ENCODE results near the gene N4BP2L2.

The N4BP2L2 gene

GRCh38 chr13:32427852-32428580, 110.6 kb downstream of the N4BP2L2 start, which contains the start of gene N4BP2L1:
TSS of gene N4BP2L1 (minus strand) at chr13:32428130. CDS start at chr13:32428082, 48 bp downstream.
- Mint-ChIP-seq H3K27me3 (no peaks in the 10 kb centered on the region), H3K36me3 (peaks cover 12% of the 10 kb centered on the region), H3K27ac (peak within 1 kb of the TSS; percentile 96), H3K9me3 (no peaks in the 10 kb centered on the region), H3K4me3 (peak within 1 kb of the TSS; percentile 93), H3K4me1 (peaks cover 42% of the 10 kb centered on the region)

GRCh38 chr13:32426990-32427851, 111.4 kb downstream of the N4BP2L2 start:
- H3K9me3 Mint-ChIP-seq: no peaks in the 10 kb centered on the region
- H3K27ac Mint-ChIP-seq: peak overlapping the region; percentile 96
- H3K27me3 Mint-ChIP-seq: no peaks in the 10 kb centered on the region
- H3K4me1 Mint-ChIP-seq: peaks cover 48% of the 10 kb centered on the region
- H3K4me3 Mint-ChIP-seq: peak overlapping the region; percentile 93
- peaks cover 14% of the 10 kb centered on the region for H3K36me3 Mint-ChIP-seq

DNA sequence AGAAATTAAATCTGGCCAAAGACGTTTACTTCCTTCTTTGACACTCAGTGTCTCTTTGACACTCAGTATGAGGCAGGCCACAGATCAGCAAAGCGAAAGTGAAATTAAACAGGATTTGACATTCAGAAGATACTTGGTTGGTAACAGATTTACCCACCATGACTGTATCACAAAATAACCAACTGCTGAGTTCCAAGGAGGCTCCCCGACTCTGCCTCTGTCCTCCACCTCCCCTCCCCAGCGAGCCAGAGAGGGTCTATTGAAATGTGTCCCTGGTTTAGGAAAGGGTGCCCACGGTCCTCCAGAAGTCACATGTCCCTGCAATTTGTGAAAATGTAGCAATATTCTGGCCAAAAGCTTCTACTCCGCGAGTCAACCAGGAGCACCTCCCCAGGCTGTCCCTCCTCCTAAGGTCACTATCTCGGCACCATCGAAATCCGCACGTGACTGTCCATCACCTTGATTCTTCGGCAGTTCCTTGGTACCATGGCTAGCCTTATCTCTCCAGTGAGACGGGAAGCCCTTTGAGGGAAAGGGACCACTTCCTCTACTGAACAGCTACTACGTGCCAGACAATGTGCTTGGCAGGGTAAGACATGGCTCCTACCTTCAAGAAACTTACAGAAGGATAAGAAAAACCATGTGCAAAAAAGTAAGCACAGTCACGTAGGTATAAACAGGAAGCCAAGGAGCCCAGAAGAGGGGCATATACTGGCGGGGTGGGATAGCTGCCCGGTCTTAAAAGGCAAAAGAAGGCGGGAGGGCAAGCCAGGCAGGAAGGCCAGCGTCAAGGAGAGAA, 112.2 kb downstream of the N4BP2L2 start:
- Mint-ChIP-seq H3K4me1 (peaks cover 49% of the 10 kb centered on the region), H3K4me3 (peak overlapping the region; percentile 93)

GRCh38 chr13:32425158-32425557, 113.4 kb downstream of the N4BP2L2 start:
- Mint-ChIP-seq H3K4me3 (peak overlapping the region; percentile 93), H3K27ac (peak overlapping the region; percentile 93), H3K4me1 (peaks cover 49% of the 10 kb centered on the region), H3K36me3 (peaks cover 23% of the 10 kb centered on the region), H3K27me3 (no peaks in the 10 kb centered on the region), H3K9me3 (no peaks in the 10 kb centered on the region)

More for the DNA sequence above, 112.2 kb downstream of the N4BP2L2 start:
- Mint-ChIP-seq H3K27me3 (no peaks in the 10 kb centered on the region), H3K36me3 (peaks cover 16% of the 10 kb centered on the region), H3K9me3 (no peaks in the 10 kb centered on the region), H3K27ac (peak overlapping the region; percentile 96)

GRCh38 chr13:32423592-32423991, 115.0 kb downstream of the N4BP2L2 start:
- Mint-ChIP-seq H3K9me3 (no peaks in the 10 kb centered on the region), H3K4me1 (peaks cover 47% of the 10 kb centered on the region), H3K36me3 (peaks cover 31% of the 10 kb centered on the region), H3K4me3 (peak overlapping the region; percentile 23), H3K27me3 (no peaks in the 10 kb centered on the region), H3K27ac (peak overlapping the region; percentile 66)

- no peak overlapping the region for H3K4me3 Mint-ChIP-seq
- H3K4me1 Mint-ChIP-seq: peaks cover 34% of the 10 kb centered on the region
- H3K9me3 Mint-ChIP-seq: no peaks in the 10 kb centered on the region
- no peak overlapping the region for H3K27ac Mint-ChIP-seq
- H3K27me3 Mint-ChIP-seq: no peaks in the 10 kb centered on the region
- peaks cover 36% of the 10 kb centered on the region for H3K36me3 Mint-ChIP-seq
Observed at GRCh38 chr13:32419862-32420261, 118.7 kb downstream of the N4BP2L2 start.

GRCh38 chr13:32417995-32418394, 120.6 kb downstream of the N4BP2L2 start:
- no peaks in the 10 kb centered on the region for H3K9me3 Mint-ChIP-seq
- peaks cover 29% of the 10 kb centered on the region for H3K36me3 Mint-ChIP-seq
- H3K4me1 Mint-ChIP-seq: peaks cover 18% of the 10 kb centered on the region
- no peak overlapping the region for H3K4me3 Mint-ChIP-seq
- H3K27ac Mint-ChIP-seq: no peak overlapping the region
- no peaks in the 10 kb centered on the region for H3K27me3 Mint-ChIP-seq

- Mint-ChIP-seq H3K9me3 (no peaks in the 10 kb centered on the region), H3K4me1 (peaks cover 20% of the 10 kb centered on the region), H3K36me3 (peaks cover 17% of the 10 kb centered on the region), H3K27ac (peak overlapping the region; percentile 12), H3K27me3 (no peaks in the 10 kb centered on the region), H3K4me3 (no peak overlapping the region)
Observed at GRCh38 chr13:32415019-32415418, 123.6 kb downstream of the N4BP2L2 start.

GRCh38 chr13:32414580-32414979, 124.0 kb downstream of the N4BP2L2 start:
- Mint-ChIP-seq H3K27ac (peak overlapping the region; percentile 12), H3K4me3 (no peak overlapping the region), H3K36me3 (peaks cover 15% of the 10 kb centered on the region), H3K9me3 (no peaks in the 10 kb centered on the region), H3K4me1 (peaks cover 24% of the 10 kb centered on the region), H3K27me3 (no peaks in the 10 kb centered on the region)

DNA sequence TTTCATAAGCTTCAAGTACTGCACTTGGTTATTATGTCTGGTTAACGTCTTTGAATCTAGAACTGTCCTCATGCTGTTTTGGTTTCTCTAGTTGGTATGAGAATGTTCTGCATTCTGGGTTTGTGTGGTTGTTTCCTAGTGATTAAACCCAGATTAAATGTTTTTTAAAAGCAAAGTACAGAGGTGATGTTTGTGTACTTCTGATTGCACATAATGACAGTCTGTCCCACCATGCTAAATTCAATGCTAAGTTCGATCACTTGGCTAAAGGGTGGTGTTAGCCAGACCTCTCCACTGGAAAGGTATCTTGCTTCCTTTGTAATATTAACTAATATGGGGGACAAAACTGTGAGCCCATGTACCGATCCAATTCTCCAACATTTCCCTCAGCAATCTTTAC, 125.3 kb downstream of the N4BP2L2 start:
- Mint-ChIP-seq H3K27ac (no peak overlapping the region), H3K27me3 (no peaks in the 10 kb centered on the region), H3K4me1 (peaks cover 34% of the 10 kb centered on the region), H3K9me3 (no peaks in the 10 kb centered on the region), H3K36me3 (peaks cover 8% of the 10 kb centered on the region), H3K4me3 (no peak overlapping the region)

DNA sequence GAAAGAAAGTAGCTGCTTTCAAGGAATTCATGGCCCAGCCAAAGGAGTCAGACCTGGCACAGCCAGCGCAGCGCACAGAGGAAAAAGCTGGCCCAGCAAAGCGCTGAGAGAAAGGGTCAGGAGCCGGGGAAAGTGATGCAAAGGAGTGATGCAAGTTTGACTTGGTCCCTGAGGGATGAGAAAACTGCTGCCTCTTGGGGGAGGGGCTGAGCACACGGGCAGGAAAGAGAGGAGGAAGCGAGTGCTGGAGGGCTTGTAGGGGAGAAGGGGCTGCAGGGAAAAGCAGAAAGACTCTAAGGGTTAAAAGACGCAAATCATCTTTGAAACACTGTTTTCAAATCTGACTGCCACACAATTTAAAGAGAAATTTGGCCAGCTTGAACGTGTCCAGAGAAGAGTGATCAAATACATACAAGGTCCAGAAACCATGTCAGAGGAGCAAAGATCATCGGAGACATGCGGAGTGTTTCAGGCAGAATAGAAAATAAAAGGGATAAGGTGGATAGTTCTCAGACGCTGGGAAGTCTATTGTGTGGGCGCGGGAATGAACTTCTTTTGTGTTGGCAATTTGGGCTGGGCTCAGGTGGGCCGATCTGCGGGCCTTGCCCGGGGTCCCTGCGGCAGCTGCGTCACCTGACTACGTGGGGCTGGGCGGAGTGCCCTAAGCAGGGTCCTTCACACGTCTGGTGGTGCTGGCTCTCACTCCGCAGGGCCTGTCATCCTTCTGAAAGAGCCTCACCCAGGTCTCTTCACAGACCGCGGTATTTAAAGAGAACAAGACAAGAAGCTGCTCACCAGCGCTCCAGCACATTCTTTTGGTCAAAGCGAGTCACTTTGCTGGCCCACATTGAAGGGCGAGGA, 128.8 kb downstream of the N4BP2L2 start:
- Mint-ChIP-seq H3K4me3 (no peak overlapping the region), H3K4me1 (peaks cover 25% of the 10 kb centered on the region), H3K9me3 (no peaks in the 10 kb centered on the region), H3K27ac (no peak overlapping the region), H3K27me3 (no peaks in the 10 kb centered on the region), H3K36me3 (peaks cover 11% of the 10 kb centered on the region)

DNA sequence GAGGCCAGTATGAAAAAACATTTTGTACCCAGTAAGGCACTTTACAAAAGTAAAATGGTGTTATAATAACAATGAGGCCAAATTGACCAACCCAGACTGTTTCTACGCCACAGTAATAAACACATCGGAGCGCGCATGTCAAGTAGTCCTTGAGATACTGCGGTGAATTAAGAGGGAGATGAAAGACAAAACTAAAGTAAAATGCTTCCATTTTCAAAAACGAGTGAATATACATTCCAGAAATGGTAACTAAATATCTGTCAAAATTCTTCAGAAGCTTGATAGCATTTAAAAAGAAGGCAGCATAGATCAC, 129.6 kb downstream of the N4BP2L2 start:
- H3K27ac Mint-ChIP-seq: no peak overlapping the region
- H3K4me1 Mint-ChIP-seq: peaks cover 25% of the 10 kb centered on the region
- H3K27me3 Mint-ChIP-seq: no peaks in the 10 kb centered on the region
- no peaks in the 10 kb centered on the region for H3K9me3 Mint-ChIP-seq
- peaks cover 11% of the 10 kb centered on the region for H3K36me3 Mint-ChIP-seq
- no peak overlapping the region for H3K4me3 Mint-ChIP-seq

DNA sequence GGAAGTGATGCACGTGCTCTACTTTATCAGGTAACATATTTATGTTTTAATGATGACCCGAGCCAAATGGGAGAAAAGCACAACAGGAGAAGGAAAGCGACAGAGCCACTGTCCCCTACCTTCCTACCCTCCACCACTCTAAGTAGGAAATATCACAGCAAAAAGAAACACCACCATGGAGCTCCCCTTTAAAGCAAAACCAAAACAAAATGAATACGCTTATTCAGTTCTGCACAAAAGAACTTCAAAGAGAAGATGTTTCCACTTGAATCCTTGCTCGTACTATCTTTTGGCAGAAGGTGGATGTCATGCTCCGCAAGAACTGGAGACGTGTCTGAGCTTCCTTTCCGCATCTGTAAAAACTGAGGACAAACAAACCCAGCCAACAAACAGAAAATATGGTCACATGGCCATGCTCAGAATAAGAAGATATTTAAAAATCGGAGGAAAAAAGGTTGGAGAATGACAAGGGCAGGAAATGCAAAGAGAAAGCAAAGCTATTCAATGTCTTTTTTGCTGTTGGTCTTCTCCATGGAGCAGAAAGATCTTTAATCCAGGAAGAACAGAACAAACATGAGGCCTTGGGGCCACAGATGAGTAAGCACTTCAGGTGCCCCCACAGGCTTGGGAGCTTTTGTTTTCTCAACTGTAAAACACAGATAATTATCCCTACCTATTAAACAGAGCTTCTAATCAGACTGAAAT, 130.1 kb downstream of the N4BP2L2 start:
- Mint-ChIP-seq H3K9me3 (no peaks in the 10 kb centered on the region), H3K36me3 (peaks cover 11% of the 10 kb centered on the region), H3K4me3 (no peak overlapping the region), H3K4me1 (peaks cover 25% of the 10 kb centered on the region), H3K27me3 (no peaks in the 10 kb centered on the region), H3K27ac (no peak overlapping the region)

- H3K36me3 Mint-ChIP-seq: peaks cover 11% of the 10 kb centered on the region
- peaks cover 25% of the 10 kb centered on the region for H3K4me1 Mint-ChIP-seq
- no peaks in the 10 kb centered on the region for H3K9me3 Mint-ChIP-seq
- H3K27me3 Mint-ChIP-seq: no peaks in the 10 kb centered on the region
- no peak overlapping the region for H3K4me3 Mint-ChIP-seq
- peak overlapping the region; percentile 23 for H3K27ac Mint-ChIP-seq
Observed at GRCh38 chr13:32407854-32408253, 130.7 kb downstream of the N4BP2L2 start.
